IMR-90 (cell line): ENCODE results near the gene MMP20. TPM values are rescaled to one million over a fixed set of nuclear protein-coding genes. Genes with fewer than 3 reads are reported as not detected.

Experiments
- ATAC-seq: fragments of 200-7000 bp; cut with Tn5 transposase; 2 replicates; pipeline ENCODE4 v1.9.1; 2020; ENCODE audit warnings: low read depth, mild to moderate bottlenecking, moderate library complexity
- BruUV-seq: library from RNA; stranded (reverse); fragments of 400-500 nt; replicated peaks from 2 replicates; lab custom pipeline; 2021; lab: Mats Ljungman, UMichigan
- CTCF ChIA-PET: fragments of 300-600 bp; formaldehyde crosslinking; extraction: SDS; loops from one replicate; lab custom pipeline; 2021; ENCODE audit warnings: antibody characterized with exemption; lab: Yijun Ruan, JAX
- POLR2A ChIA-PET: fragments of 300-600 bp; sonication (Branson Sonifier 250); formaldehyde crosslinking; loops from one replicate; lab custom pipeline; 2022; ENCODE audit warnings: antibody characterized with exemption; ENCODE audit not compliant: unreplicated experiment; lab: Charles Lee
- DNase-seq: peaks from one replicate; pipeline ENCODE4 v3.0.0; 2013
- H2AFZ ChIP-seq: replicated peaks from 2 replicates; pipeline ENCODE3; 2013; ENCODE audit warnings: low read length, mild to moderate bottlenecking; ENCODE audit not compliant: poor library complexity
- H2AK5ac ChIP-seq: 2 replicates; pipeline ENCODE4 v1.6.1; 2013; ENCODE audit warnings: low read depth, low read length, inconsistent platforms
- H2AK9ac ChIP-seq: replicated peaks from 2 replicates; pipeline ENCODE3; 2013; ENCODE audit warnings: mild to moderate bottlenecking, low read depth, low read length, moderate library complexity; ENCODE audit not compliant: poor library complexity
- H2BK120ac ChIP-seq: 2 replicates; pipeline ENCODE4 v1.6.1; 2013; ENCODE audit warnings: low read depth, low read length, inconsistent platforms
- H2BK15ac ChIP-seq: 3 replicates; pipeline ENCODE4 v1.6.1; 2013; ENCODE audit warnings: low read depth, low read length, inconsistent platforms
- H2BK20ac ChIP-seq: 2 replicates; pipeline ENCODE4 v1.6.1; 2013; ENCODE audit warnings: low read depth, mild to moderate bottlenecking, inconsistent platforms, low read length, moderate library complexity
- H2BK5ac ChIP-seq: 2 replicates; pipeline ENCODE4 v1.6.1; 2013; ENCODE audit warnings: mild to moderate bottlenecking, low read depth, low read length, inconsistent platforms; ENCODE audit not compliant: poor library complexity, severe bottlenecking
- H3K14ac ChIP-seq: replicated peaks from 2 replicates; pipeline ENCODE4 v1.6.1; 2013; ENCODE audit warnings: low read depth, low read length, inconsistent platforms
- H3K18ac ChIP-seq: 2 replicates; pipeline ENCODE4 v1.6.1; 2013; ENCODE audit warnings: low read depth, low read length, control low read depth
- H3K23ac ChIP-seq: 2 replicates; pipeline ENCODE4 v1.6.1; 2013; ENCODE audit warnings: low read depth, low read length, inconsistent platforms
- H3K27ac ChIP-seq: 2 replicates; pipeline ENCODE4 v1.5.1; 2013; ENCODE audit warnings: mild to moderate bottlenecking, control low read depth, low read length; ENCODE audit not compliant: insufficient read depth
- H3K27me3 ChIP-seq: 2 replicates; pipeline ENCODE4 v1.6.1; 2013; ENCODE audit warnings: low read length; ENCODE audit not compliant: control insufficient read depth, insufficient read depth
- H3K36me3 ChIP-seq: 2 replicates; pipeline ENCODE4 v1.6.1; 2013; ENCODE audit warnings: low read length, mixed read lengths; ENCODE audit not compliant: control insufficient read depth, insufficient read depth
- H3K4ac ChIP-seq: 2 replicates; pipeline ENCODE4 v1.6.1; 2013; ENCODE audit warnings: low read depth, low read length, inconsistent platforms
- H3K4me1 ChIP-seq: 2 replicates; pipeline ENCODE4 v1.6.1; 2013; ENCODE audit warnings: low read length, mixed read lengths; ENCODE audit not compliant: control insufficient read depth, insufficient read depth
- H3K4me2 ChIP-seq: 2 replicates; pipeline ENCODE4 v1.6.1; 2013; ENCODE audit warnings: low read depth, mild to moderate bottlenecking, control low read depth, low read length, moderate library complexity
- H3K4me3 ChIP-seq: 2 replicates; pipeline ENCODE4 v1.5.1; 2013; ENCODE audit warnings: low read depth, mild to moderate bottlenecking, control low read depth, low read length, moderate library complexity; ENCODE audit not compliant: insufficient read depth
- H3K56ac ChIP-seq: 2 replicates; pipeline ENCODE4 v1.6.1; 2013; ENCODE audit warnings: low read length, inconsistent platforms; ENCODE audit not compliant: insufficient read depth; ENCODE audit errors: extremely low read depth
- H3K79me1 ChIP-seq, 2 experiments: 2 replicates each; pipeline ENCODE4 v1.6.1; 2013; ENCODE audit warnings: low read length in 2 of 2, inconsistent platforms in 1 of 2, low read depth in 1 of 2
- H3K9ac ChIP-seq: 2 replicates; pipeline ENCODE4 v1.6.1; 2013; ENCODE audit warnings: low read depth, low read length, control low read depth
- H3K9me1 ChIP-seq: 2 replicates; pipeline ENCODE4 v1.6.1; 2013; ENCODE audit warnings: low read length, inconsistent platforms; ENCODE audit not compliant: insufficient read depth
- H3K9me3 ChIP-seq: 2 replicates; pipeline ENCODE4 v1.6.1; 2013; ENCODE audit warnings: low read length; ENCODE audit not compliant: control insufficient read depth, insufficient read depth
- H4K20me1 ChIP-seq: 2 replicates; pipeline ENCODE4 v1.6.1; 2013; ENCODE audit warnings: low read length, inconsistent platforms; ENCODE audit not compliant: insufficient read depth
- H4K5ac ChIP-seq: 2 replicates; pipeline ENCODE4 v1.6.1; 2013; ENCODE audit warnings: mild to moderate bottlenecking, low read depth, low read length, control low read depth
- H4K8ac ChIP-seq, 2 experiments: 2 replicates each; pipeline ENCODE4 v1.6.1; 2013; ENCODE audit warnings: low read depth in 2 of 2, low read length in 2 of 2, control low read depth in 1 of 2, inconsistent platforms in 1 of 2
- H4K91ac ChIP-seq: 2 replicates; pipeline ENCODE4 v1.6.1; 2013; ENCODE audit warnings: low read depth, low read length, inconsistent platforms; ENCODE audit not compliant: insufficient read depth
- FOS ChIP-seq: fragments of 150-350 bp; IDR thresholded peaks from 2 replicates; pipeline ENCODE4 v1.6.1; 2016; ENCODE audit warnings: low read depth, low read length
- POLR2A ChIP-seq: IDR thresholded peaks from 2 replicates; pipeline ENCODE4 v1.6.1; 2012; ENCODE audit warnings: mild to moderate bottlenecking, low read depth, low read length
- RFX5 ChIP-seq: IDR thresholded peaks from 2 replicates; pipeline ENCODE4 v1.8.0; 2012; ENCODE audit warnings: low read depth, mild to moderate bottlenecking, low read length, moderate library complexity
- WGBS, 2 experiments: methylation state at CpG; one replicate each; pipeline versions ENCODE4 v1.1.5 to v1.1.7; 2013; ENCODE audit warnings: missing lambda C conversion rate in 2 of 2; ENCODE audit not compliant: insufficient read length in 1 of 2; ENCODE audit errors: extremely low coverage in 2 of 2; 5-methylcytosine and 5-hydroxymethylcytosine counted together
- dilution Hi-C: fragments of 300-500 bp; cut with HindIII; formaldehyde crosslinking; loops from one replicate; pipeline ENCODE4 v1.14.3; 2018; ENCODE audit warnings: low sequenced_read_pairs; ENCODE audit not compliant: unreplicated experiment
- in situ Hi-C: fragments of 300-500 bp; cut with MboI; formaldehyde crosslinking; loops from 3 replicates; pipeline ENCODE4 v1.14.3; 2019; ENCODE audit warnings: low sequenced_read_pairs, inconsistent platforms, mixed read lengths
- intact Hi-C: fragments of 100-400 bp; cut with micrococcal nuclease; formaldehyde crosslinking; loops from 2 replicates; pipeline ENCODE4 v1.10.0; 2022
- polyA plus RNA-seq, 3 experiments: library from polyadenylated mRNA; depleted of rRNA; stranded (reverse); fragments of >200 nt; gene quantifications; 2 replicates each; pipeline ENCODE4 v1.2.3, GENCODE V29; 2012; ENCODE audit warnings: low replicate concordance in 1 of 3
- total RNA-seq: library from RNA; depleted of rRNA; stranded (reverse); fragments of >200 nt; gene quantifications from 2 replicates; pipeline ENCODE4 v1.2.3, GENCODE V29; 2012

MMP20 gene
- total and polyA plus RNA-seq, 2 of the 4 experiments (the other 2 are of a cell fraction): not detected

DNA sequence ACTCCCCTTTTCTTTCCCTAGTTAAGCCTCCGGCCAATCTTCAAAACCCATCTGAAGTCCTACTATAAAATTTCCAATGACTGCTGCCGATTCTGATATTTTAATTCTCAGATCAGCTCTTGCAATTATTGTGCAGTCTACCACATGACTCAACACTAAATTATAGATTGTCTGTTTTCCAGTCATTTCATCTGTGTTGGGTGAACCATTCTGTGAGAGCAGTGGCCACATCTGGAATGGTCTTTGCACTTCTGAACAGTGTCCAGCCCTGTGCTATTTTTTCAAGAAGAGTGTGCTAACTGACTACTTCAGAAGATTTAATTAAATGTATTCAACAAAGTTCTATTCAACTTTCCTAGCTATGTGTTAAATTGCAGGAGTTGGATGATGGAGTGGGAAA lies 47.4 kb downstream of the MMP20 start:
- Histone ChIP-seq H3K27ac (no peak overlapping the region), H2BK20ac (no peak overlapping the region), H2AK9ac (no peak overlapping the region), H4K91ac (no peak overlapping the region), H4K20me1 (no peaks in the 10 kb centered on the region), H3K9me1 (no peaks in the 10 kb centered on the region), H4K8ac (no peak overlapping the region), H3K56ac (no peak overlapping the region), H3K79me1 (no peaks in the 10 kb centered on the region), H3K9me3 (no peaks in the 10 kb centered on the region), H2AK5ac (no peak overlapping the region), H3K14ac (no peak overlapping the region), H3K18ac (no peak overlapping the region), H3K27me3 (no peaks in the 10 kb centered on the region), H3K4me1 (no peaks in the 10 kb centered on the region; the same call in 1 of the 2 replicates), H2AFZ (no peak overlapping the region), H3K36me3 (no peaks in the 10 kb centered on the region), H2BK120ac (no peak overlapping the region), H3K4me3 (no peak overlapping the region), H3K4ac (no peak overlapping the region), H2BK5ac (no peak overlapping the region), H4K5ac (no peak overlapping the region), H2BK15ac (no peak overlapping the region), H3K23ac (no peak overlapping the region), H3K4me2 (no peak overlapping the region), H3K9ac (no peak overlapping the region)
- CTCF ChIA-PET: interaction anchor here (0.9 kb wide), 1 partner anchor 236 kb away, joined by 4 read pairs; no protein-coding TSS in a partner anchor
- intact Hi-C loops (no loop called here), in situ Hi-C loops (no loop called here), dilution Hi-C loops (no loop called here)
- no TSS peak for BruUV-seq
- TF ChIP-seq FOS (no peak), RFX5 (no peak), POLR2A (no peak)
- DNase-seq: no peak
- WGBS, 2 experiments: no CpG with 5 or more reads among the region's 2 CpGs
- ATAC-seq: no peak
- POLR2A ChIA-PET: no interaction called here
